HG03135 (cell line): ENCODE measurements around the gene LRRC75B.
"Not testable (repeated sequence)": the region's sequence is repeated elsewhere in the genome, so short reads cannot be mapped to it uniquely, and the experiment has no call there.

Experiments used
- ATAC-seq: cut with Tn5 transposase; IDR thresholded peaks from one replicate; pipeline ENCODE4 v1.9.1; 2021; ENCODE audit warnings: mild to moderate bottlenecking, moderate library complexity; ENCODE audit not compliant: unreplicated experiment

The LRRC75B gene

DNA sequence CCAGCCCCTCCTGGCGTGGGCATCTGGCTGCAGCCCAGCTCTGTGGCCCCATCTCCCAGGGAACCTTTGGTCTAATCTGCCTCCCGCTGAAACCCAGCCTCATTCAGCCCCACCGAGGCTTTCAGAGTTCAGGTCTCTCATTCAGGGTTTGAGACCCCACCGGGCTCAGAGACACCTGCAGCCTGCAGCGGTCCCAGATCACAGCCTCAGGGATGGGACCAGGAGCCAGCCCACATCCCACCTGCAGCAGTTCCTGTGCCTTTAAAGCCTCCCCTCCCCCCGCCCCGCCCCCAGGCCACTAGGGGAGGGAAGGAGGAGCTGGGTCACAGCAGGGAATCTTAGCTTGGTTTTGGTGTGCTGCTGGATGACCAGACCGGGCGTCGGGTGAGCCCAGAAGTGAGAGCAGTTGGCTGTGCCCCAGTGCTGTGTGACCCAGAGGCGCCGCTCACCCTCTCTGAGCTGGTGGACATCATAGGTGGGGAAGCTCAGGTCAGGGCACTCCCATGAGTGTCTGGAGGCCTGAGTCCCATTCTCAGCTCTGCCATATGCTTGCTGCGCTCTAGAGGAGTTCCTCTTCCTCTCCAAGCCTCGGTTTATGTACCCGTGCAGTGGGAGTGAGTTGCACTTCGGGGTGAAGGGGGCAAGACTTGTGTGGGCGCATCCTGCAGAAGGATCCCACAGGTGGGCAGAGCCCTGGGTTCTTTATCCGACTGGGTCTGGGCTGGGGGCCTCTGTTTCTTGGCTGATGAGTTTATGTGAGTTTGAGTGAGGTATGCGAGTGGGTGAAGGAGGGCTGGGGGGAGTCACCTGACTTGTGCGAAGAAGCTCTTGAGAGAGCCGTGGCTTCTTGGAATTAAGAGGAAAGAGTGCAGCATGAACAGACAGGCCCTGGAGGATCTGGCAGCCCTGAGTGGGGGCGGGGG lies 10.2 kb upstream of the LRRC75B start, which contains the start of gene GGT1:
GGT1 (plus strand) TSS at position 347 of the 923 bp plus-strand sequence. CDS start 7,889 bp downstream, outside the sequence.
- ATAC-seq = not testable (repeated sequence)

DNA sequence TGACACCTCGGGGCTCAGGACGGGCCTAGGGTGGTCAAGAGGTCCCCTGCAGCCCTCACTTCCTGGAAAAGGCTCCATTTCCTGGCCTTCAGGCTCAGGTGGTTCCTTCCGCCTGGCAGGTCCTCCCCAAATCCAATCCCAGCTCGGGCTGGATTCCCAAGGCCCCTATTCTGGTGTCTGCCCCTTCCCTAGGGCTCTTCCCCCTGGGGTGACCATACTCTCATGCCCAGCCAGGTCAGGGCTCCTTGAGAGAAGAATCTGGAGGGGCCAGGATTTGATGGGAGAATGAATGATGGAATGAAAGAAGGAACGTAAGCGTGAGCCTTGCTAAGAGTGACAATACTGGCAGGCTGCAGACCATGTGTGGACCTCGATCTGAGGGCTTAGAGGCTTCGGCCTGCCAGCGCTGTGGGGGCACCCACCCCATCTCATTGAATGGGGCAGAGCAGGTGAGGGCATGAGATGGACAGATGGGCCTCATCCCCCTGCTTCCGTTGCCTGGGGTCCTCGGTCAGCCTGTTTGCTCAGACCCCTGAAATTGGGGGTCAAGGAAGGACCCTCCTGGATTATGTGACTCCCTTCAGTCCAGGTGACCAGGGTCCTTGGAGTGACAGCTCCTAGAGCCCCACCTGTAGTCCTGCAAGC lies 9.4 kb upstream of the LRRC75B start:
- not testable (repeated sequence) for ATAC-seq

DNA sequence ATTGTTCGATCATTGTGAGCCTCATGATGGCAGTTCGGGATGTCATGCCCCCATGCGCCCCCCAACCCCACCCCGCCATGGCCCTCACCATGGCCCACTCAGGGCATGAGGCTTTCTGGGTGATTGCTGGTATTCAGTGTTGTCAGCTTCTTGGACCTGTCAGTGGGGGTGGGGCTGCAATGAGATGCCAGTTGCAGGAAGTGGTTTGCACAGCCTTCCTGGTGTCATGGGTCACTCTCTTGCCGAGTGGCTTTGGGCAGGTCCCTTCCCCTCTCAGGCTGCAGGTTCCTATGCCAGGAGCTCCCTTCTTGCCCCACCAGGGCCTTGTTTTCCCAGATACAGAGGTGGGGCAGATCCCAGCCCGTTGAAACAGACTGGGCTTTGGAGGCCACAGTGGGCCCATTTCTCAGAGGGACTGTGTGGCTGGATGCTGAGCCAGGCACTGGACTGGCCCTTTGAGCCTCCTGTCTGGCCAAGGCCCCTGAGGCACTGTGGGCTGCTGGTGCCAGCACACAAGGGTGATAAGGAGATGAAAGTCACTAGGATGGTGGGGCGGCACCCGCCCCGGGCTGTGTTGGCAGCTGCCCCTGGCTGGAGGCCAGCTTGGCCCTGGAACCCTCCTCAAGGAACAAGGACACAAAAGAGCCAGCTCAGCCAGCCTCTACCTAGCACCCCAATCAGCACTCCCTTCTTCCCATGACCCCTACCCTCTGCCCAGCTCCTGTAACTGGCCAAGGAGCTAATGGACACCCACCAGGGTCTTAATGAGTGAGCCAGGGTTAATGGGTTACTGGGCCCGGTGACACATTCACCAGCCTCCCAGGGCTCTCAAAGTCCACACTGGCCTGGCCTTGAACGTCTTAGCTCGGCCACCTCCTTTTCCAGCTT lies 8.6 kb upstream of the LRRC75B start:
- ATAC-seq = no peak

DNA sequence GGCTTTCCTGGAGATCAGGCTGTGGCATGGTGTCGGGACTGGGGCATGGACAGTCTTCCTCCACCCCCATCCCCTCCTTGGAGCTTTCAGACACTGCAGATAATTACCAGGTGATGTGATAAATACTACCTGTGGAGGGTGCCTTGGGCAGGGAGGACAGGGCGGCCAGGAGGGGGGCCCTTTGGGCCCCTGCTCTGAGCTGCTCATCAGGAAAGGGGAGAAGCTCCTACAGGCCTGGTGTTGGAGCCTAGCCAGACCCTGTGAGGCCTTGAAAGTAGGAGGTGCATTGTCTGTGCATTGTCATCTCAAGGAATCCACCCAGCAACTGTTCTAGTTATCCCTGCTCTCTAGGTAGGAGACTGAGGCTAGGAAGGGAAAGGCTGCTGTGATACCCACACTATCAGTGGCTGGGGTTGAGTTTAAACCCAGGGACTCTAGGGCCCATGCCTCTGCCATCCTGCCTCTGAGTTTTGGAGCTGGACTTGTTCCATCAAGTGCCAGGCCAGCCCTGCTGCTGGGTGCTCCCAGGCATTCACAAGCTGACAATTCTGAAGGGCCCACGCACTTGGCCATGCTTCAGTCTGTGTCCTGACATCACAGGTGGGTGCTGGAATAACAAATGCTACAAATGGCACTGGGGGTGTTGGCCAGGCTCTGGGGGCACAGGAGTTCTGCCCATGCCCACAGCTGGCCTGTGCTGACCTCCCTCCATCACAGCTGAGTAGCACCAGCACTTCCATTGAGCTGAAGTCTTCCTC lies 7.3 kb upstream of the LRRC75B start:
- ATAC-seq = not testable (repeated sequence)

DNA sequence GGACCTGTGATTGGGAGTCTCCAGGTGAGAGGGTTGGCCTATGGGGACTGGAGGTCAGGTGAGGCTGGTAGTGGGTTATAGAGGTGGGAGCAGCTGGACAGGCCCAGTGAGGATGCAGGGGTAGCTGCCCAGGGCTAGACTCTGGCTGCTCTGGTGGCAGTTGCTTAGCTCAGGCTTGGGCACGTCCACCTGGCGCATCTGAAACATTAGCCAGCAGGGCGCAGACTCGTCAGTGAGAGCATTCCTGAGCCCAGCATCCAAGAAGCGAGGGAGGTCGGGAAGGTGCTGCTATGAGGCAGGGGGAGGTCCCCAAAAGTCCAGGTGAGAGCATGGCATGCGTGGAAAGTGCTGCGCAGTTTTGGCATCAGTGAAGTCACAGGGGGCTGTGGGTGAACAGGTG lies 6.6 kb upstream of the LRRC75B start:
- ATAC-seq = no peak

DNA sequence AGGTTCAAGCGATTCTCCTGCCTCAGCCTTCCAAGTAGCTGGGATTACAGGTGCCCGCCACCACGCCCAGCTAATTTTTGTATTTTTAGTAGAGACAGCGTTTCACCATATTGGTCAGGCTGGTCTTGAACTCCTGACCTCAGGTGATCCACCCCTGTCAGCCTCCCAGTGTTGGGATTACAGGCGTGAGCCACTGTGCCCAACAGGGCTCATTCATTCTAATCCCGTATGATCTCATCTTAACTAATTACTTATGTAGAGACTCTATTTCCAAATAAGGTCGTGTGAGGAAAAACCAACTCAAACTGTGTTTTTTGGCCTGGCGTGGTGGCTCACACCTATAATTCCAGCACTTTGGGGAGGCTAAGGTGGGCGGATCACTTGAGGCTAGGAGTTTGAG lies 4.2 kb upstream of the LRRC75B start:
- not testable (repeated sequence) for ATAC-seq

DNA sequence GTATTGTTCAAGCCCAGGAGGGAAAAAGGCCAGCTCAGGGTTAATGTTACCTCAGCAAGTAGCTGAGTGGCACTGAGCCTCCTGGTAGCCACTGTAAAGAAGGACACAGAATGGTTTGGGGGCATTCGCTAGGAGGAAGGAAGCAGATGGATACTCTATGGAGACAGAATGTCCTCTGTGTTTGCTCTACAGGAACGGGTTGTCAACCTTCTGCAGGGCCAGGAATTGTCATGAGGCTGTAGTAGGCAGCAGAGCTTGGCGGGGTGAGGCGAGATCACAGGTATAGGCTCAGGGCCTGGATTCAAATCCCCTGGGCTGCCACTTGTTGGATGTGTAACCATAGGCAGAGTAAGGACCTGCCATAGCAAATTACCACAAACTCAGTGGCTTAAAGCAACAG lies 3.0 kb upstream of the LRRC75B start:
- no peak for ATAC-seq

DNA sequence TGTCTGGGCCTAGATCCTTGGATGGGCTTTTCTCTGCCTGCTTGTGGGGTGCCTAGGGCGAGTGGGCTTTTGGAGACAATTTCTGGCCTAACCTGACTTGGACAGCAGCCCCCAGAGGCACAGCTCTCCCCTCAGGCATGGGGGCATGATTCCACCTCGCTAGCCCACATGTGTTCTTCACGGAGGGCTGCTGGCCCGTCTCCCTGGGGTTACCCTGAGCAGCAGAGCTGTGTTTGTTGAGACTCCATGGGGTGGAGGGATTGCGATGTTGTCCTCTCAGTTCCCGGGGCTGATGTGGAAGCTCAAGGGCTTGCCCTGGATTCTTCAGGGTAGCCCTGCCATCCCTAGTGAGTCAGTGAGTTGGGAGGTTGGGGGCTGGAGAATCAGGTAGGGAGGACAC lies 2.4 kb upstream of the LRRC75B start:
- ATAC-seq = no peak

DNA sequence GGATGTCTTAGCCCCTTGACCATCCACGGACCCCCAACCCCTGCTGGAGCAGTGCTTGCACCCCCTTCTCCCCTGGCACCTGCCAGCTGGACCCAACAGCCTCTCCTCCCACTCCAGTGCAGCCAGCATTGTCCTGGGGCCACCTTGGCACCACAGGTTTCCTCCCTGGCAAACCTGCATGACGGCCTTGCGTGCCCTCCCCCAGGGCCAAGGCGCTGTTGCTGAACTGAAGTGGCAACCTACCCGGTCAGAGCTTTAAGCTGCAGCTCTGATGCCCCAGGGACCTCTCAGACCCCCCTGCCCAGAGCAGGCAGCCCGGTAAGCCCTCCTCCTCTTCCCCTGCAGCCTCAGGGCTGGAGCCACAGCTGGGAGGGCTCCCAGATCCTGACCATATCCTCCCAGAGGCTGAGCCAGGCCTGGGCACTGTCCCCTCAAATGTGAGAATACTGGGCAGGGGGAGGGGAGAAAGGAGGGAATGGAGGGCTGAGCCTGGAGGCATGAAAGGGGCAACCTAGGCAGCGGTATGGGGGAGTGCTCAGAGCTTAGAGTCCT lies 1.8 kb upstream of the LRRC75B start:
- ATAC-seq = no peak

DNA sequence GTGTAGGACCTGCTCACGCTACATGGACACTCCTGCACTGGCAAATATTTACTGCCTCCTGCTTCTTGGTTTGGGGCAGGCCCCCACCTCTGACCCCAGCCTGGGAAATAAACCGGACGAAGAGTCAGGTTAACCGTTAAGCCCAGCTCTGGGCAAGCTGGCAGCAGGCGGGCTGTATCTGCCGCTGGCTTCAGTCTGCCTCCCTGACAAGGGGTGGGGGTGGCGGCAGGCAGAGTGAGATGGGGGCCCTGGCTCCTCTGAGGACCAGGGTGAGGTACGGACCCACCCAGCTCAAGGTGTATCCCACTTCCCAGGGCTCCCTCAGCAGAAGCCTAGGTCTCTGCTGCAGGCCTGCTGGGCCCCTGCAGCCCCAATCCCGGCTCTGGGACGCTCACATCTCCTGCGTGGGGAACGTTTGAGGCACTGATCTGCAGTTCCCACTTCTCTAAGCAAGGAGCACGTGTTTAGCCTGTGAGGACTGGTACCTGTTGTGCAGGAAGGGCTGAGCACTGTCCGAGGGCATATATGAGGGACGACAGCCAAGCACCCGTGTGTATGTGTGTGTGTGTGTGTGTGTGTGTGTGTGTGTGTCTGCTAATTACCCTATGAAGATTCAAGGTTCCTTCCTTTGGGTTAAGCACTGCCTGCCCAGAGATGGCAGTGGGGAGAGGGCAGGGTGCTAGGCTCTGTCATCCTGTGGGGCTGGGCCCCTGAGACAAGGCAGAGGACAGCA lies 1.1 kb upstream of the LRRC75B start:
- no peak for ATAC-seq

DNA sequence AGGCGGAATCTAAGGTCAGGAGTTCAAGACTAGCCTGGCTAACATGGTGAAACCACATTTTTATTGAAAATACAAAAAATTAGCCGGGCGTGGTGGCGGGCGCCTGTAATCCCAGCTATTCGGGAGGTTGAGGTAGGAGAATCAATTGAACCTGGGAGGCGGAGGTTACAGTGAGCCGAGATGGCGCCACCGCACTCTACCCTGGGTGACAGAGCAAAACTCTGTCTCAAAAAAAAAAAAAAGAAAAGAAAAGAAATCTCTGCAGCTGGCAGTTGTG lies 624 bp upstream of the LRRC75B start:
- not testable (repeated sequence) for ATAC-seq

DNA sequence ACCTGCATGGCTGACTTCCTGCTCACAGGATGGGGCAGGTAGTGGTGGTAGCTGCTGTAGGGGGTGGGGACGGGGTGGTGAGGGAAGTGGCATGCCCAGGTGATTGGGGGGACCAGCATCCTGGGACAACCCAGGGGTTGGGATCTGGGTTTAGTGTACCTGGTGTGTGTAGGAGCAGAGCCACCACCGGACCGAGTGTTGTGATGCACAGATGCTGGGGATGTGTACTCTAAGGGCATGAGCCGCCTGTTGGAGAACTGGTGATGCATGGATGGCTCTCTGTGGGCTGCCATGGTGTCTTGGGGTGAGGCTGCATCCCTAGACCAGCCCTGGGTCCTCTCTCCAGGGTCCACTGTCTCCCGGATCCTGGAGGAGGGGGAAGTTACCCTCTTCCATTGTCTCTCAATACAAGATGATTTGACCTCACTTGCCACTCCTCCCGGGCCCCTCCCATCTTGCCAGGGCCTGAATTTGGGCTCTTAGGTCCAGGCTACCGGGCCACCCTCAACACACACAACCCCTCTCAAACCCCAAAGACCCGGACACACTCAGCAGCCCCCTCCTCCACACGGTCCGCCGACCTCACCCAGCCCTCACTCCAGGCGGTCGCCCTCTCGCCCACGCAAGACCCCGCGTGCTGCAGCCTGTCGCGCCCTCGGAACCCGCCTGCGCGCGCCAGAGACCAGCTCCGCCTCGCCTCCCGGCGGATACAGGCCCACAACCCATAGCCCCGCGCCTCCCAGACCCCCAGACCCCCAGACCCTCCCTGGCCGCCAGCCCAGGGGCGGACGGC lies 619 bp downstream of the LRRC75B start:
- ATAC-seq = no peak

DNA sequence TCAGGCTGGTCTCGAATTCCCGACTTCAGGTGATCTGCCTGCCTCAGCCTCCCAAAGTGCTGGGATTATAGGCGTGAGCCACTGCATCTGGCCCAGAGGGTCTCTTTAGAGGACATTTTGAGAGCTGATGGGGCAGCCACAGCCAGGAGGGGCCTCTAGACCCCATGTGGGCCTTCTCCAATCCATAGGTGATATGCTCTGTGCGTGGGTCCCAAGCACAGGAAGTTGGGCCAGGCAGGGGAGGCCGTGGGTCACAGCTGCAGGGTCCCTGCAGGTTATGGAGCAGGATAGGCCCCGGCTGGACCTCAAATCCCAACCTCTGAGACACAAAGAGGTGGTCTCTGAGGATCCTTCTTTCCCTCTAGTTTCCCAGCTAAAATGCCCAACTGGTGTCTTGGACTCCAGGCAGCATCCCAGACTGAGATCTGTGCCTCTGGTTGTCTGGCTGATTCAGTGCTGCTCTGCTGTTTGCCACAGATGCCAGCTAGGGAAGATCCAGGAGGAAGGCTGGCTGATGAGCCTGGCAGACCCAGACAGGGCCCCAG lies 1.5 kb downstream of the LRRC75B start:
- no peak for ATAC-seq

DNA sequence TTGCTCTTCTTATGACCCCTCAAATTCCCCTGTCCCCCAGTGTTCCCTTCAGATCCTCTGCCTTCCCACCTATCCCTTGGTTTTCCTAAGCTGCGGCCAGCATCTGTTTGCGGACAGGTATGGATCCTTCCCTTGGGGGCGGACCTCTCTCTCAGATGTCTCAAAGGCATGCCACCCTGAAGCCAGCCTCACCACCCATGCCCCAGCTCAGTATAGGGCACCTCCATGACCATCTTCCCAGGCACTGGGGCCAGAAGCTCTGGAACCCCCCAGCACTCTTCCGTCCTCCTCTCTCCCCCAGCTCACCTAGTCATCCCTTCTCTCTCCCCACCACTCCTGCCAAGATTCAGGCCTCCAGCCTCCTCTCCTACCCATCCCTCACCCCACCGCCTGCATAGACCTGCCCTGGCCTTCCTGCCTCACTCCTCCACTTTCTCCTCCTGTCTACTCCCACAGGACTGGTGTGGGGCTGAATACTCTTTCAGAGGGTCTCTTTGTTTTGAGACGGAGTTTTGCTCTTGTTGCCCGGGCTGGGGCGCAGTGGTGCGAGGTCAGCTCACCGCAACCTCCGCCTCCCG lies 2.2 kb downstream of the LRRC75B start:
- no peak for ATAC-seq

DNA sequence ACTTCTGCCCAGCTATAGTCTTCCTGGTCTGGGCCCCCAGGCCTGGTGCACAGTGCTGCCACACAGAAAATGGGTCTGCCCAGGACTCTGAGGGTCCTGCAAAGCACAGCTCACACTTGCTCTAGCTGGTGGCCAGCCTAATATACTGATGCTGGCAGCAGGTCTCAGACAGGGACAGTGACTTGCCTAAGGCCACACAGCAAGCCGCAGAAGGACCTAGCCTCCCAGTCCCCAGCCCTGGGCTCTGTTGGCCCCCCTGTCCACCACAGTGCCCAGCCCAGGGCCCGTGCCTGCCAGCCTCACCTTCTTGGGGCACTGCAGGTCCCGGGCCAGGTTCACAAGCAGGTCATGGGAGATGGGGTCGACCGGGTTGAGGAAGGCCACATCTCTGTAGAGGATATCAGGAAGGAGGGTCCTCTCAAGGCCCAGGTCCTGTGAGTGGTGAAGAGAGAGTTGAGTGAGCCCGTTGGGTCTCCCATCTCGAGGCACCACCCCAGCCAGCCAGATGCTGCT lies 3.3 kb downstream of the LRRC75B start:
- no peak for ATAC-seq

DNA sequence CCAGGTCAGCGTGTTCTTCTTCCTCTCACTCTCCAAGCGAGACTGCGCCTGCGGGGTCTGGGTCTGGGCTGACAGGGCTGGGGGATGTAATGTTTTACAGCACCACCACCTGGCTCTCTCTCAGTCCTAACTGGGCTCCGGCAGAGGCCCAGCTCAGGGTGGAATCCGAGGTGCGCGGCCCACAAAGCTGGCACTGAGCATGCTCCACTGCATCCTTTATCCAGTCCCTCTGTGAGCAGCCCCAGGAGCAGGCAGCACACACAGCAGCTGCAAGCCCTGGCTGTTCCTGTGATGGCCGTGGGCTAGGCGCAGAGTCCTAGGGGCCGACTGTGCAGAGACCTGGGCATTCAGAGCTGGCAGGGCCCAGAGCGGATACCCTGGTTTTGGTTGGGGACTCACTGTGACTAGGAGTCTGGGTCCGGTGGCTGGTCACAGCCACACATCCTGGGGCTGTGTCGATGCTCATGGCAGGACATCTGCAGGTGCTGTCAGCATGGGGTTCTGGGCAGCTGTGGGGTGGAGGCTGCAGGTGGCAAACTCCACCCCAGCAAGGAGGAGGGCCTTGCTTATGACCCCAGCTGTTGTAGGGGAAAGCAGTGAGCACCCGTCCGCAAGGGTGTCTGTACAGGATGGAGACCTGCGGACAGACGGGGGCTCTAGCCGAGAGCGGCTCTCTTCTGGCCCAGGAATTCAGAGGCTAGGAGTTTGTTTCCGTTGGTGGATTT lies 4.0 kb downstream of the LRRC75B start:
- ATAC-seq = no peak

DNA sequence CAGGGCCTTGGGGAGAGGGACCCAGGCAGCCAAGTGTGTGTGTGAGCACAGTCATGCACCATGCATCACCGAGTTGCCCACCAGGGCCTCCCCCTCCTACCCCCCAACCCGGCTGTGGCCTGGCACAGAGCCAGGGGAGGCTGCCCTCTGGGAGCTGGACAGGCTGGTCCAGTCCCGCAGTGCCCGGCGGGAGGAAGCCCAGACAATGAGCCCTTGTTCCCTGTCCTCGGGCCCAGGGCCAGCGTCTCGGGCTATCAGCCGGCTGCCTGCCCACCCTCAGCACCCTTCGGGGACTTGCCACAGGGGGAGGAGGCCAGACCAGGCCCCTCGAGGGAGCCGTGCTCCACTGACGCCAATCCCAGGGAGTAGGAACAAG lies 4.5 kb downstream of the LRRC75B start:
- ATAC-seq = no peak
